Measurements from ENCODE around the gene ABHD16B. TPM values are rescaled to one million over a fixed set of nuclear protein-coding genes. Genes with fewer than 3 reads are reported as not detected.

ABHD16B gene
- total and polyA plus RNA-seq, 2 of the 13 experiments (the other 11 are each of a cell fraction or from before 2014, with no cell fraction given): not detected

DNA sequence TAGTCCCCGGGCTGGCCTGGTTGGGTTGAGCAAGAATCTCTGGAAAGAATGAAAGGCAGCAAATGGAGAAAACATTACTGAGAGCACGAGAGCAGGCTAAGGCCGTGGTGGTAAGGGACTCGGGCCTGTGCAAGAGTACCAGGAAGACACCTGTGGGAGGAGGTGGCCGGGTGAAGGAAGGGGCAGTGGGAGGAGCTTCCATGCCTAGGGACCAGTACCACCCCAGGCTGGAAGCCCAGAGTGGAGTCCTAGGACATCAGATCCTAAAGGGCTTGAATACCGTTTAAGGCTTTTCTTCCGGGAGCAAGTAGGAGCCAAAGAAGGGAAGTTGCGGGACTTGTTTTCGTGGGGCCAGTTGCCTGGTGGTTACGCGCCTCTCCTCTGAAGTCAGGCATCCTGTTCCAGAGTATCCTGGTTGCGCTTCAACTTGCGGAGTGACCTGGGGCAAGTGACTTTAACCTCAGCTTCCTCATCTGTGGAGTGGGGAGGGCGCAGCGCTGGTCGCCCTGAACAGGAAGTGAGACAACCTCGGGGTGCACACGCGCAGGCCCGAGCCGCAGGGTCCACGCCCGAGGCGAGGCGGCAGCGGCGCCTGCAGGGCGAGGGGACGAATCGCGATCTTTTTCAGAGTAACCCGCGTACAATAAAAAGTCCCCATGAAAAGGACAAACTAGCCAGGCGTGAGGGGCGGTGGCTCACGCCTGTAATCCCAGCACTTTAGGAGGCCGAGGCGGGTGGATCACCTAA, 2.7 kb downstream of the ABHD16B start:
- peaks cover 5% of the 10 kb centered on the region; the same call in 1 of the 2 replicates for H4K20me1 ChIP-seq (ENCODE audit: insufficient read depth, low read length)
- peaks cover 38% of the 10 kb centered on the region for H3K79me2 ChIP-seq (ENCODE audit: insufficient read depth, low read length)
- ATAC-seq (peak; percentile 76), DNase-seq (ENCODE audit: low spot score) (peak; percentile 90), FAIRE-seq (peak; percentile 80)
- peak overlapping the region; percentile 78 to 96 (median 78) for H3K4me3 ChIP-seq (replicated peaks in 1 of 3; ENCODE audit: insufficient read depth in 1 of 3, low read depth in 2 of 3, low read length in 3 of 3)
- H3K4me1 ChIP-seq (ENCODE audit: insufficient read depth, low read length): peaks cover 51% of the 10 kb centered on the region
- peak overlapping the region; percentile 89 for H3K27ac ChIP-seq (ENCODE audit: extremely low read length, insufficient read depth, low read length)
- under 1% methylated on average over 37 of the region's 38 CpGs for WGBS (ENCODE audit: low lambda C conversion rate)
- no peak overlapping the region for H2AFZ ChIP-seq (ENCODE audit: low read length)
- no peaks in the 10 kb centered on the region; a peak in 1 of 5 replicates for H3K27me3 ChIP-seq (ENCODE audit: control insufficient read depth in 1 of 2, insufficient read depth in 2 of 2, low read length in 2 of 2)
- H3K36me3 ChIP-seq (replicated peaks in 1 of 2; ENCODE audit: control insufficient read depth in 1 of 2, insufficient read depth in 2 of 2, low read length in 2 of 2): peaks cover 7 to 10% of the 10 kb centered on the region in 2 experiments
- CTCF ChIA-PET (ENCODE audit: low intra/inter-chr PET ratio, low total read pairs): interaction anchor here (1.5 to 2.1 kb wide), 5 partner anchors 35 to 326 kb away, joined by 4 to 15 read pairs (median 9); partner anchors contain the start of genes ARFRP1, PTK6 and ZGPAT
- in situ Hi-C loops (cut with HindIII; ENCODE audit: extremely low pct_ligation_motif_present, low pct_unique_long_range_greater_than_20kb): no loop called here
- peak overlapping the region; percentile 94 for H3K9ac ChIP-seq (ENCODE audit: insufficient read depth, low read depth, low read length)
- BruUV-seq (replicated peaks): no TSS peak
- intact Hi-C loops (cut with micrococcal nuclease; ENCODE audit: unreplicated experiment): loop anchor here (2.0 to 10.0 kb wide), 6 partner anchors 31 to 325 kb away; partner anchors contain the start of genes ARFRP1 and DNAJC5
- no peaks in the 10 kb centered on the region for H3K9me3 ChIP-seq (ENCODE audit: low read length)
- H3K4me2 ChIP-seq (ENCODE audit: low read depth, low read length): peak overlapping the region; percentile 94
- POLR2A ChIA-PET: interaction anchor here (1.0 to 4.6 kb wide), 36 partner anchors 8 to 326 kb away, joined by 3 to 71 read pairs (median 8); partner anchors contain the start of genes ARFRP1, C20orf204, DNAJC5 and GMEB2
- 0 out of 2 replicates have a peak, but pooled peaks have one; percentile 60 for TF ChIP-seq RFXAP (CRISPR knock-in tag; IDR thresholded peaks at IDR 0.05; ENCODE audit: borderline replicate concordance)
- peak; percentile 99 for TF ChIP-seq ZSCAN31 (CRISPR knock-in tag; IDR thresholded peaks at IDR 0.05; ENCODE audit: low read depth)
- peak; percentile 69 for TF ChIP-seq YEATS2 (CRISPR knock-in tag; IDR thresholded peaks at IDR 0.05; ENCODE audit: borderline replicate concordance)
- peak; percentile 90 for TF ChIP-seq ZNF451 (CRISPR knock-in tag; IDR thresholded peaks at IDR 0.05)
- peak; percentile 82 for TF ChIP-seq ZMYM4 (CRISPR knock-in tag; IDR thresholded peaks at IDR 0.05)
- TF ChIP-seq, protein P1, sequence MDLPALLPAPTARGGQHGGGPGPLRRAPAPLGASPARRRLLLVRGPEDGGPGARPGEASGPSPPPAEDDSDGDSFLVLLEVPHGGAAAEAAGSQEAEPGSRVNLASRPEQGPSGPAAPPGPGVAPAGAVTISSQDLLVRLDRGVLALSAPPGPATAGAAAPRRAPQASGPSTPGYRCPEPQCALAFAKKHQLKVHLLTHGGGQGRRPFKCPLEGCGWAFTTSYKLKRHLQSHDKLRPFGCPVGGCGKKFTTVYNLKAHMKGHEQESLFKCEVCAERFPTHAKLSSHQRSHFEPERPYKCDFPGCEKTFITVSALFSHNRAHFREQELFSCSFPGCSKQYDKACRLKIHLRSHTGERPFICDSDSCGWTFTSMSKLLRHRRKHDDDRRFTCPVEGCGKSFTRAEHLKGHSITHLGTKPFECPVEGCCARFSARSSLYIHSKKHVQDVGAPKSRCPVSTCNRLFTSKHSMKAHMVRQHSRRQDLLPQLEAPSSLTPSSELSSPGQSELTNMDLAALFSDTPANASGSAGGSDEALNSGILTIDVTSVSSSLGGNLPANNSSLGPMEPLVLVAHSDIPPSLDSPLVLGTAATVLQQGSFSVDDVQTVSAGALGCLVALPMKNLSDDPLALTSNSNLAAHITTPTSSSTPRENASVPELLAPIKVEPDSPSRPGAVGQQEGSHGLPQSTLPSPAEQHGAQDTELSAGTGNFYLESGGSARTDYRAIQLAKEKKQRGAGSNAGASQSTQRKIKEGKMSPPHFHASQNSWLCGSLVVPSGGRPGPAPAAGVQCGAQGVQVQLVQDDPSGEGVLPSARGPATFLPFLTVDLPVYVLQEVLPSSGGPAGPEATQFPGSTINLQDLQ (CRISPR knock-in tag; IDR thresholded peaks at IDR 0.05): peak; percentile 75; the same call in 1 of the 2 replicates
- TF ChIP-seq ZFP36L2 (CRISPR knock-in tag; IDR thresholded peaks at IDR 0.05): 0 out of 2 replicates have a peak, but pooled peaks have one; percentile 74
- TF ChIP-seq PAWR (CRISPR knock-in tag; IDR thresholded peaks at IDR 0.05; ENCODE audit: borderline replicate concordance): 0 out of 2 replicates have a peak, but pooled peaks have one; percentile 2
- TF ChIP-seq, protein P2, sequence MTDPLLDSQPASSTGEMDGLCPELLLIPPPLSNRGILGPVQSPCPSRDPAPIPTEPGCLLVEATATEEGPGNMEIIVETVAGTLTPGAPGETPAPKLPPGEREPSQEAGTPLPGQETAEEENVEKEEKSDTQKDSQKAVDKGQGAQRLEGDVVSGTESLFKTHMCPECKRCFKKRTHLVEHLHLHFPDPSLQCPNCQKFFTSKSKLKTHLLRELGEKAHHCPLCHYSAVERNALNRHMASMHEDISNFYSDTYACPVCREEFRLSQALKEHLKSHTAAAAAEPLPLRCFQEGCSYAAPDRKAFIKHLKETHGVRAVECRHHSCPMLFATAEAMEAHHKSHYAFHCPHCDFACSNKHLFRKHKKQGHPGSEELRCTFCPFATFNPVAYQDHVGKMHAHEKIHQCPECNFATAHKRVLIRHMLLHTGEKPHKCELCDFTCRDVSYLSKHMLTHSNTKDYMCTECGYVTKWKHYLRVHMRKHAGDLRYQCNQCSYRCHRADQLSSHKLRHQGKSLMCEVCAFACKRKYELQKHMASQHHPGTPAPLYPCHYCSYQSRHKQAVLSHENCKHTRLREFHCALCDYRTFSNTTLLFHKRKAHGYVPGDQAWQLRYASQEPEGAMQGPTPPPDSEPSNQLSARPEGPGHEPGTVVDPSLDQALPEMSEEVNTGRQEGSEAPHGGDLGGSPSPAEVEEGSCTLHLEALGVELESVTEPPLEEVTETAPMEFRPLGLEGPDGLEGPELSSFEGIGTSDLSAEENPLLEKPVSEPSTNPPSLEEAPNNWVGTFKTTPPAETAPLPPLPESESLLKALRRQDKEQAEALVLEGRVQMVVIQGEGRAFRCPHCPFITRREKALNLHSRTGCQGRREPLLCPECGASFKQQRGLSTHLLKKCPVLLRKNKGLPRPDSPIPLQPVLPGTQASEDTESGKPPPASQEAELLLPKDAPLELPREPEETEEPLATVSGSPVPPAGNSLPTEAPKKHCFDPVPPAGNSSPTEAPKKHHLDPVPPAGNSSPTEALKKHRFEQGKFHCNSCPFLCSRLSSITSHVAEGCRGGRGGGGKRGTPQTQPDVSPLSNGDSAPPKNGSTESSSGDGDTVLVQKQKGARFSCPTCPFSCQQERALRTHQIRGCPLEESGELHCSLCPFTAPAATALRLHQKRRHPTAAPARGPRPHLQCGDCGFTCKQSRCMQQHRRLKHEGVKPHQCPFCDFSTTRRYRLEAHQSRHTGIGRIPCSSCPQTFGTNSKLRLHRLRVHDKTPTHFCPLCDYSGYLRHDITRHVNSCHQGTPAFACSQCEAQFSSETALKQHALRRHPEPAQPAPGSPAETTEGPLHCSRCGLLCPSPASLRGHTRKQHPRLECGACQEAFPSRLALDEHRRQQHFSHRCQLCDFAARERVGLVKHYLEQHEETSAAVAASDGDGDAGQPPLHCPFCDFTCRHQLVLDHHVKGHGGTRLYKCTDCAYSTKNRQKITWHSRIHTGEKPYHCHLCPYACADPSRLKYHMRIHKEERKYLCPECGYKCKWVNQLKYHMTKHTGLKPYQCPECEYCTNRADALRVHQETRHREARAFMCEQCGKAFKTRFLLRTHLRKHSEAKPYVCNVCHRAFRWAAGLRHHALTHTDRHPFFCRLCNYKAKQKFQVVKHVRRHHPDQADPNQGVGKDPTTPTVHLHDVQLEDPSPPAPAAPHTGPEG (CRISPR knock-in tag; IDR thresholded peaks at IDR 0.05): peak; percentile 74
- peak; percentile 49; the same call in 1 of the 2 replicates for TF ChIP-seq SP5 (CRISPR knock-in tag; IDR thresholded peaks at IDR 0.05; ENCODE audit: borderline replicate concordance, low read depth)
- TF ChIP-seq JUND (CRISPR knock-in tag; IDR thresholded peaks at IDR 0.05): no peak
- TF ChIP-seq SPEN (CRISPR knock-in tag; IDR thresholded peaks at IDR 0.05; ENCODE audit: low read depth): peak; percentile 95
- peak; percentile 8; the same call in 1 of the 2 replicates for TF ChIP-seq TSC22D2 (CRISPR knock-in tag; IDR thresholded peaks at IDR 0.05; ENCODE audit: borderline replicate concordance)
- 0 out of 2 replicates have a peak, but pooled peaks have one; percentile 47 for TF ChIP-seq ZNF547 (CRISPR knock-in tag; IDR thresholded peaks at IDR 0.05)
- TF ChIP-seq ZMYM2 (CRISPR knock-in tag; IDR thresholded peaks at IDR 0.05): peak; percentile 58; the same call in 1 of the 2 replicates

Data from HepG2 (cell line).